Left renal pelvis (tissue), 4 donors: Measurements from ENCODE around the gene PRKAR1A. TPM values are rescaled to one million over a fixed set of nuclear protein-coding genes. Genes with fewer than 3 reads are reported as not detected.
"Not testable (repeated sequence)": the region's sequence is repeated elsewhere in the genome, so short reads cannot be mapped to it uniquely, and the experiment has no call there.

ENCODE experiments used
- DNase-seq, 4 donors: peaks; one replicate each; pipeline ENCODE4 v3.0.0-alpha.2; 2013; ENCODE audit warnings: low read depth in 4 of 4, low spot score in 3 of 4
- polyA plus RNA-seq, 4 donors: library from polyadenylated mRNA; unstranded; fragments of 120-200 nt; gene quantifications; one replicate each; pipeline ENCODE4 v1.2.1, GENCODE V29; 2013; ENCODE audit not compliant: insufficient read length in 4 of 4

PRKAR1A gene
- polyA plus RNA-seq, 4 donors, result 271 to 435 (median 366) TPM

DNA sequence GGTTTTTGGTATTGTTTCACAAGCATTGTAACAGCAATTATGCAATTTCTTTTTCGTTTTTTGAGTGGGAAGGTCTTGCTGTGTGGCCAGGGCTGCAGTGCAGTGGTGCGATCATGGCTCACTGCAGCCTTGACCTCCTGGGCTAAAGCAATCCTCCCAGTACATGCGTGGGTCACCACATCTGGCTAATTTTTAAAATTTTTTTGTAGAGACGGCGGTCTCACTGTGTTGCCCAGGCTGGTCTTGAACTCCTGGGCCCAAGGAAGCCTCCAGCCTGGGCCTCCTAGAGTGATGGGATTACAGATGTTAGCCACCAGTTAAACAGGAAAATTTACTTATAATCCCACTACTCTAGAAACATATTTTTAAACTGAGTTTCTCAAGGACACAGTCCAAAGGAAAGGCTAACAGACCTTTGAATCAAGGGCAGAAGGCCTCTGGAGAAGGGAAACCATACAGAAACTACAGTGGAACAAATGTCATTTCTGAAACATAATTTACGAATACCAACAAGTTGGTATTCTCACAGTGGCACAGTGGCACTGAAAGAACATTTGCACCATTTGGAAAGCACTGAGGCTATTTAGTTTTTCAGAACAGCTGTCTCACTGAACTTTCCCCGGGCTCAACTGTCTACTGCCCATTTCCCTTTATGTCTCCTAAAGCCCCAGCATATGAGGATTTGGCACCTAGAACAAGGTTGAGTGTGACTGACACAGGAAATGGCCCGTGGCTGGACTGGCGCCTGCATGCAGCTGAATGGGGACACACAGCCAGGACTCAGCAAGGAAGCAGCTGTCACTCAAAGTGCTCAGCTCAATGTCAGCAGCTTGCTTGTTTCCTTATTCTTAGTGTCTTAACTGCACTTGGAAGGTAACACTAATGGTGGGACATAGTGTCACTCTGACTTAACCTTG, 2.8 kb upstream of the PRKAR1A start:
- no peak for DNase-seq

DNA sequence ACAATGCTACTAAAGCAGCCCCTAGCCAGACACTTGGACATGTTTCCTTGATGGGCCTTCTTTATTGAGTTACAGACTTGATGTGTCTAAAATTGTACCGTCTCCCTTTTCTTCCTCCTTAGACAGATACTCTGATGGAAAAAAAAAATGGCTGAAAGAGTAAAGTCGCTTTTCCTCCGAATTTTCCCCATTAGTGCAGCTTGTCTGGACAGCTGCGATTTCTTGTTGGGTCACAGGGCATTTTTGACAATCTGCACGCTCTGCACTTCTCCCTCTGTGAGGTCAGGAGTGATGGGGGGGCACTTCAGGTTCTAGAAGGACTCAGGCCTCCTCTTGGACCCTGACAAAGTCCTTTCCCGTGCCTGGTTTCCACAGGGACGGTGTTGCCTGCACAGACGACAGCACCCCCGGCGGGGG, 968 bp upstream of the PRKAR1A start:
- peak in 1 of 4 donors; percentile 72 for DNase-seq

DNA sequence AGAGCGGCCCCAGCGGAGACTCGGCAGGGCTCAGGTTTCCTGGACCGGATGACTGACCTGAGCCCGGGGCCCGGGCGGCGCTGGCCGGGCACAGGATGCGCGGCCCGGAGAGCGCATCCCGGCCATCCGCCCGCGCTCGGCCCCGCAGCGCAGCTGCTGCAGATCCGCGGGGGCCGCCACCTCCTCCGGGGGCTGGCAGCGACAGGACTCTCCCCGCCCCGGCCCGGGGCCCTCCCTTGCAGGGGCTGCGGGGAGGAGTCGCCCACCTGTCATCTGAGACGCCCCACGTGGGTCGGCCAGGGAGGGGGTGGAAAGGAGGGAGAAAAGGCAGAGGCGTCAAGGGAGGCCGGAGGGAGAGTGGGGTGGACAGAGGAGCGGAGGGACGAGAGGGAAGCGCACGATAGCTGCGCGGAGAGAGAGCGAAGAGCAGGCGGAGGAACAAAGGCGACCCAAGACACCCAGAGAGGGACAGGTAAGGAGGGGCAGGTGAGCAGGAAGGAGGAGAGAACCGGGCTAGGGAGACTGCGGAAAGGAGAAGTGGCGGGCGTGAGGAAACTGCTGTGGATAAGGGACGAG, 471 bp upstream of the PRKAR1A start:
- DNase-seq, result peak; percentile 76 to 87 (median 84)

DNA sequence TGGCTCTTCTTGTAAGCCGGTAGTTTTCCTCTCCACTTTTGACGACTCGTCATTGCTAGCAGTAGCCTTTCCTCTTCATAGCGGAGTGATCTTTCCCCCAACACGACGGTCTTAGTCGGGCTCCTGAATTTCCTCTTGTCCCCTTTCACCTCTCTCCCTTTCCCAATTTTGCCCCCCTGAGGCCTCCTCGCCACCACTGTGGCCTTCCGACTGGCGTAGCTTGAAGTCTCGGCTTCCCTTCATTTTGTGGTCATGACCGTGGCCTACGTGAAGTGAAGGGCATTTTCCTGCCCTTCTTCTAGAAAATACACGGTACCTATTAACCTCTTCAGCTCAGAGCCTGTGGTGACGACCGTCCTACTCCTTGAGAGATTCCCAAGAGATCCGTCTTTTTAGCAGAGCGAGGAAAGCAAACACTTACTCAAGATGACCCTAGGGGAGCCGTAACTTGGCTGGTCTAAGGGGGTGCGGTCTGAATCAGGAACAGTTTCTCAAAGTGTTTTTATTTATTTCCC, 787 bp downstream of the PRKAR1A start:
- no peak for DNase-seq

DNA sequence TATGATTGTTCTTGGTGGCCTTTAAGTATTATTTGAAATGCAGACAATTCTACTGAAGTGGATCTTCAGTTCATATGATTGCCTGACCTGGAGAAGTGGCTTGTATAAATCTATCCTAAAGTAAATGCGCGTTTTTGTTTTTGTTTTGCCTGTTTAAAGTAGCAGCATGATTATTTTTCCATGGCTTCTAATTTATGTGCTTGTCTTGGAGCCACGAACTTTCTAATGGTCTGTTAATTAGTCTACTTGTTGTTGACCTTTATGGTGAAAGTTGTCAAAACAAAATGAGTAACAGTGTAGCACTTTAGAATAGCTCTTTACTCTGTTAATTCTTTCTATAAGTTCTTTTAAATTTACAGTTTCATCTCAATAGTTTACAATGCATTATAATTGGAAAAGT, 1.7 kb downstream of the PRKAR1A start:
- no peak for DNase-seq

DNA sequence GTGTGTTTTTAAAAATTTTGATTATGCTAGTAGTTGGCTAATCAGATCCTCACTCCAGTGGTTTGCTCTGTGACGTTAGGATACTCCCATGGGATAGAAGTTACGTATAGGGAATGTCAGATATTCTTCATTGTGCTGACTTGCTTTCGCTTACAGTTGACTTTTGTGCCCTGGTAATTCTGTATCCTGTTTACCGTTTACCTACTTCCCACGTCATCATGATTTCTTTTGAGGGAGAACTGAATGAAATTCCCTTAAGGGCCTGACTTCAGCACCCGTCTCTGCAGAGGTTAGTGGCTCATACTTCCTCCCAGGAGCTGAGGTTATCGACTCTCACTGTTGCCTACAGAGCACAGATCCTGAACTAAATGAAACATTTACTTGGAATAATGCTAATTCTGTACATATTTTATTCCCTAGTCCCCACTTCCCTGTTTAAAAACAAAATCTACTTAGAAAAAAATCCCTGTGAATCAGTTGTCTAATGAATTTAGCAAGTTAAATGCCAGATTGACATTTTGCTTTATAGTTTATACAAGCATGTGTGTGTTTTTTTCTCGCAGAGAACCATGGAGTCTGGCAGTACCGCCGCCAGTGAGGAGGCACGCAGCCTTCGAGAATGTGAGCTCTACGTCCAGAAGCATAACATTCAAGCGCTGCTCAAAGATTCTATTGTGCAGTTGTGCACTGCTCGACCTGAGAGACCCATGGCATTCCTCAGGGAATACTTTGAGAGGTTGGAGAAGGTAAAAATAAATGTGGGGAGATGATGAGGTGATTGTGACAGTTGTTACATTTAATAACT, 2.8 kb downstream of the PRKAR1A start:
- DNase-seq, result no peak

DNA sequence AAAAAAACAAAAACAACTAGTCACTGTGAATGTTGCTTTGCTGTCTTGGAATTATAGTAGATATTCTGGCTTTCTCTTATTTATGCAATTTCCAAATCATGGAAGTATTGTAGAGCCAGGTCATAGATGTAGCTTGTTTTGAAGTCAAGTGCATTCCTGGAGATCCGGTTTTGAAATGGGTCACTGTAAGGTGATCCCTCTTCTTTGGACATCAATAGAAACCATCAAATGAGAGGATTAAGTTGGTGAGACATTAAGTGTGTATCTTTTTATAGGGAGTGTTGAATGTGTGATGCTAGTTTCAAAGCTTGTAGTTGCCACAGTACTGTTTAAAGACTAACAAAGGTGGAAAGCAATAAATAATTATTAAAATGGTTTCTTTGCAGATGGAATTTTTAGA, 4.5 kb downstream of the PRKAR1A start:
- no peak for DNase-seq

DNA sequence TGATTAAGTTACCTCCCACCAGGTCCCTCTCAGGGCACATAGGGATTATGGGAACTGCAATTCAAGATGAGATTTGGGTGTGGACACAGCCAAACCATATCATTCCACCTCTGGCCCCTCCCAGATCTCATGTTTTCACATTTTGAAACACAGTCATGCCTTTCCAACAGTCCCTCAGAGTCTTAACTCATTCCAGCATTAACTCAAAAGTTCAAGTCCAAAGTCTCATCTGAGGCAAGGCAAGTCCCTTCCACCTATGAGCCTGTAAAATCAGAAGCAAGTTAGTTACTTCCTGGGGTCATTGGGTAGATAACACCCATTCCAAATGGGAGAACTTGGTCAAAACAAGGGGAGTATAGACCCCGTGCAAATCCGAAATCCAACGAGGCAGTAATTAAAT, 5.4 kb downstream of the PRKAR1A start:
- DNase-seq, result not testable (repeated sequence)

DNA sequence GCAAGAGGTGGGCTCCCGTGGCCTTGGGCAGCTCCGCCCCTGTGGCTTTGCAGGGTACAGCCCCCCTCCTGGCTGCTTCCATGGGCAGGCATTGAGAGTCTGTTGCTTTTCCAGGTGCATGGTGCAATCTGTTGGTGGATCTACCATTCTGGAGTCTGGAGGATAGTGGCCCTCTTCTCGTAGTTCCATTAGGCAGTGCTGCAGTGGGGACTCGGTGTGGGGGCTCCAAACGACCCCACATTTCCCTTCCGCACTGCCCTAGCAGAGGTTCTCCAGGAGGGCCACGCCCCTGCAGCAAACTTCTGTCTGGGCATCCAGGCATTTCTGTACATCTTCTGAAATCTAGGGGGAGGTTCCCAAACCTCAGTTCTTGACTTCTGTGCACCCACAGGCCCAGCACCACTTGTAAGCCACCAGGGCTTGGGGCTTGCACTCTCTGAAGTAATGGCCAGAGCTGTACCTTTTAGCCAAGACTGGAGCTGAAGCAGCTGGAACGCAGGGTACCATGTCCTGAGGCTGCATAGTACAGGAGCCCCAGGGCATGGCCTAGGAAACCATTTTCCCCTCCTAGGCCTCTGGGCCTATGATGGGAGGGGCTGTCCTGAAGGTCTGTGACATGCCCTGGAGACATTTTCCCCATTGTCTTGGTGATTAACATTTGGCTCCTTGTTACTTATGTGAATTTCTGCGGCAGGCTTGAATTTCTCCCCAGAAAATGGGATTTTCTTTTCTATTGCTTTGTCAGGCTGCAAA, 6.0 kb downstream of the PRKAR1A start:
- no peak for DNase-seq

DNA sequence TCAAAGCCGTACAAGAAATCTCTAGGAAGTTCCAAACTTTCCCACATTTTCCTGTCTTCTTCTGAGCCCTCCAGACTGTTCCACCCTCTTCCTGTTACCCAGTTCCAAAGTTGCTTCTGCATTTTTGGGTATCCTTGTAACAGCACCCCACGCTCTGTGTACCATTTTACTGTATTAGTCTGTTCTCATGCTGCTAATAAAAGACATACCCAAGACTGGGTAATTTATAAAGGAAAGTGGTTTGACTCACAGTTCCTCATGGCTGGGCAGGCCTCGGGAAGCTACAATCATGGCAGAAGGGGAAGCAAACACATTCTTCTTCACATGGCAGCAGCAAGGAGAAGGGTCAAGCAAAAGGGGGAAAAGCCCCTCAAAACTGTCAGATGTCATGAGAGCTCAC, 6.8 kb downstream of the PRKAR1A start:
- not testable (repeated sequence) for DNase-seq

DNA sequence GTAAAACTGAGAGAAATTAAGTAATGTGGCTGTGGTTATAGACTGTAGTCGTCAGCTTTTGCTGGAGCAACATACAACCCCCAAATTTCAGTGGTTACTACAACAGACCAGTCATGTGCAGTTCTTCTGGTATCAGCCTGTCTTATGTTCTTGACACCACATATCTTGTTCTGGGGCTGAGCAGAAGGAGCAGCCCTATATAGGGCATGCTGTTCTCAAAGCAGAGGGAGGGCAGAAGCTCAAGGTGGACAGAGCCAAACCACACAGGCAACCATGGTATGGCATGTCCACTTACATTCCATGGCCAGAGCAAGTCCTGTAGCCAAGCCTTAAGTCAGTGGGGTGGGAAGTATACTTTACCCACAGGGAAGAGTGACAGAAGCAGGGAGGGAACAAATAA, 7.7 kb downstream of the PRKAR1A start:
- no peak for DNase-seq

DNA sequence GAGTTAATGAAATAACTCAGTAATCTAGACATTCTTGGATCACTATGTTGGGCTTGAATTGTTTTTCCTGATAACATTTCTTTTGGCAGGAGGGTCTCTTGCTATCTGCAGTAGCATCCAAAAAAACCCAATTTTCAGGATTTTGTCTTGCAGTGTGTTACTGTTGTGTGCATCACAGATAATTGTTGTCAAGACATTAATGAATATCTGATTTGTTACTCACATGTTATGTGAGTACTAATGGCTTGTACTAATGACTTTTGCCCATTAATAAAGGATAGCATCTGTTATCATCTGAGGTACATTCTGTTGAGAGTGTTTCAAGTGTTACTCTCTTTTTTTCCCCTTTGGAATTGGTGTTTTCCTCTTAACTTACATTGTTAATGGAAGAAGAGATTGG, 10.0 kb downstream of the PRKAR1A start:
- no peak for DNase-seq

DNA sequence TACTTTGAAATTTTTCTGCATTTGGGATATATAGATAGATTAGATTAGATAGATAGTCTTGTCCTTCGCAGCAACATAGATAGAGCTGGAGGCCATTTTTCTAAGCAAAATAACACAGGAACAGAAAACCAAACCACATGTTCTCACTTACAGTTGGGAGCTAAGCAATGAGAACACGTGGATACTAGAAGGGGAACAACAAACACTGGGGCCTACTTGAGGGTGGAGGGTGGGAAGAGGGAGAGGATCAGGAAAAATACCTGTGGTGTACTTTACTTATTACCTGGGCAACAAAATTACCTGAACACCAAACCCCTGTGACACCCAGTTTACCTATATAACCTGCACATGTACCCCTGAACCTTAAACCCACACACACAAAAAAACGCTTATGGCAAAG, 14.3 kb downstream of the PRKAR1A start:
- DNase-seq, result no peak

DNA sequence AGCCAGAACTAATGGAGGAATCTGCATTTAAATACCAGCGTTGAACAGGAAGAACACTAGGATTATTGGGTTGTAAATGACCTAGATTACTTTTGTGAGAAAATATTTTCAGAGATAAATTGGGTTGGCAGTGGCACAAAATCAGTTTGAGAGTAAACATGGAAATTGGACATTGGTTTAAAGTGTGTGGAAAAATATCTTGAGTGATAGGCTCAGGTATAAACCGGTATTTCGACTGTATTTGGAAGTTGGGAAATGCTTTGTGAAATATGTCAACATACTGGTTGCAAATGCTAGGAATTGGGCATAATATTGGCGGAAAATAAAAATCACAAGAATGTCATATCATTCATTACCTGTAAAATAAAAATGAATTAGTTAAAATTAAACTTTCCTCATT, 15.1 kb downstream of the PRKAR1A start:
- no peak for DNase-seq

DNA sequence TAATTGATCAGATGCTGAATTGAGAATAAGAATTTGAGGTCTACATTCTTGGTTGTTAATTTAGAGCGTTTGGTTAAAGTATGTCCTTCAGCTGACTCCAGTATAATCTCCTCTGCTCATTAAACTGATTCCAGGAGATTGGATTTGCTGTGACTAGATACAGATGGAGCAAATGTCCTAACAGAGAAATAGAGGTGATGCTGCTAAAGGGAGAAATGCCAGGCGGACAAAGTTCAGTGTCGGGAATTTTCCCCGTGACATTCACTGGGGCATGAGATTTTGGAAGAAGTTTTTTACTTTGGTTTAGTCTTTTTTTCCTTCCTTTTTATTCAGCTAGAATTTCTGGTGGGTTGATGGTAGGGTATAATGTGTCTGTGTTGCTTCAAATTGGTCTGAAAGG, 19.0 kb downstream of the PRKAR1A start:
- no peak for DNase-seq

DNA sequence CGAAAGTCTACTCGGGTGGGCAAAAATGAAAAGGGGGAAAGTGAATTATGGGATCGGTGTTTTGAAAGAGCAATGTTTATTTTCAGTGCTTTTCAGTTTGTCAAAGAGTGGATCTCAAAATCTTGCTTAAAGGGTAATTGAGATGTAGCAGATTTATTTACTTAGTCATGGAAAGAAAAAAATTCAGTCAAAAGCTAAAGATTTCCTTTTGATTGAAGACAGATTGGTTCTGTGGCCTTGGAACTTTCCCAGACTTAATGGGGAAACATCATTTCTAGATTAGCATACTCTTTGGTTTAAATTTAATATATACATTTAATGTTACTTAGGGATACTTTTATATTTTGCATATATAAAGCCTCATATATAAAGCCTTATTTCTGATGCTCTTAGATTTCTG, 20.6 kb downstream of the PRKAR1A start:
- no peak for DNase-seq

DNA sequence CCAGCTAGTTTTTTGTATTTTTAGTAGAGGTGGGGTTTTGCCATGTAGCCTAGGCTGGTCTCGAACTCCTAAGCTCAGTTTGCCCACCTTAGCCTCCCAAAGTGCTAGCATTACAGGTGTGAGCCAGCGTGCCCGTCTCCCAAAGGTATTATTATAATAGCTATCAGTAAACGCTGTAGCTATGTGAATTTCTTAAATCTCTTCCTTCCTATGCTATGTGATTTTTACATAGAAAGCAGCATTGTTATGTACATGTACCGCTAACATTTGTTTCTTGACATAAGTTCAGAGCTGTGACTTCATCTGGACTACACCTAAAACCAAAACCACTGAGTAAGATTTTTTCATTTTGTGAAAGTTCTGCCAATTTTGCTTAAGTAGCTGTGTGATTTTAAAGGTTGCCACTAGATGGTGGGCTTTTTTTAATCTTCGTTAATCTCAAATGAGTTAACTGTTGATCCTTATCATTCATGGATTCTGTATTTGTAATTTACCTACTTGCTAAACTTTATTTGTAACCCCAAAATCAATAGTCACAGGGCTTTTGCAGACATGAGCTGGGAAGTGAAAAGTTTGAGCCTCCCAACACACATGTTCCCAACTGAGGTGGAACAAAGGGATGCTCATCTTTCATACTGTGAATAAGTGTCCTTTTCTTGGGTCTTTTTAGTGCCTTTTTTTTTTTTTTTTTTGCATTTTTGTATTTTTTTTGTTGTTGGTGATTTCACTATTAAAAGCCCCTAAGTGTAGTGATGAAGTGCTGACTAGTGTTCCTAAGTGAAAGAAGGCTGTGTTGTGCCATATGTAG, 21.9 kb downstream of the PRKAR1A start:
- no peak for DNase-seq

DNA sequence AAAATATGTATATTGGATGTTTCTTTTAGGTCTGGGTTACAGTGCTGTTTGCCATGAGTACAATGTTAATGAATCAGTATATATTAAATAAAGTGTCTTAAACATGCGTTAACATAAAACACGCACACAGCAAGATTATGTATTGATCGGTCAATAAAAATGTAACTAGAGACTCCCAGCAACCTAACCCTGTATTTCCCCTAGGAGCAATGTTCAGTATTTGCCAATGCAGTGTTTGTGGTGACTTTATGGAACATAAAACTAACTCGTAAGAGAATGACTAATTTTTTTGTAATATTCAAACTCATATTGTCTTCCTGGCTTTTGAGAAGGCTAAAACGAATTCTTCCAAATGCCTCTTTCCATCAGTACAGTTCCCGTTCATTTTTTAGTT, 22.5 kb downstream of the PRKAR1A start:
- DNase-seq, result no peak

DNA sequence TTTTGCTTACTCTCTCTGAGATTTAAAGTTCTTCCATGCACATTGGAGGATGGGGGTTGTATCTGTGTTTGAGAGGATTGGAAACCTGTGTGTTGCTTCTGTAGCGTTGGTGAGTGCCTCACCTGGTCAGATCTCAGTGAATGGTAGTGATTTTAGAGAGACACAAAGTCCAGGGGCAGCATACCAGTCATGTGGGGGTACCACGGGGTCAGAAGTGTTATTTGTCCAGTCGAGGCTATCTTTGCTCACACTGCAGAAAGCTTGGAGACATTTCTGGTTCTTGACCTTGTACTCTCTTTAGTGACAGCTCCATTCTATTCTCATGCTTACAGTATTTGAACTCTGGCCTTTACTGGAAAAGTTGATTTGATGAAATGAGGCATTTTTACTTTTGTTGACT, 23.7 kb downstream of the PRKAR1A start:
- DNase-seq, result no peak
